OCI-LY3 (cell line): ENCODE measurements around the gene FSHR.

Experiments used
- H2AFZ ChIP-seq: fragments of 200-600, 300-600 bp; shearing (Covaris generic); 2 replicates; pipeline ENCODE4 v1.6.0; 2014; ENCODE audit warnings: antibody characterized with exemption, low read depth, low read length
- H3K27ac ChIP-seq: fragments of 200-600, 300-600 bp; sonication (generic); 2 replicates; pipeline ENCODE4 v1.5.1; 2014; ENCODE audit warnings: mild to moderate bottlenecking, low read length, moderate library complexity, mixed read lengths
- H3K27me3 ChIP-seq: fragments of 200-600, 300-600 bp; sonication (generic); 2 replicates; pipeline ENCODE4 v1.6.1; 2014; ENCODE audit warnings: low read depth, low read length, mixed read lengths
- H3K36me3 ChIP-seq: fragments of 200-600, 300-600 bp; sonication (generic); replicated peaks from 2 replicates; pipeline ENCODE3; 2014; ENCODE audit warnings: low read depth, low read length, mixed read lengths
- H3K4me1 ChIP-seq: fragments of 300-600, 200-600 bp; sonication (generic); 2 replicates; pipeline ENCODE4 v1.6.1; 2014; ENCODE audit warnings: low read length, mixed read lengths
- H3K4me2 ChIP-seq: fragments of 200-600, 300-600 bp; sonication (generic); 2 replicates; pipeline ENCODE4 v1.6.1; 2014; ENCODE audit warnings: low read length, mixed read lengths
- H3K4me3 ChIP-seq: fragments of 300-600, 200-600 bp; sonication (generic); 2 replicates; pipeline ENCODE4 v1.5.1; 2014; ENCODE audit warnings: antibody characterized with exemption, mild to moderate bottlenecking, low read length, moderate library complexity
- H3K79me2 ChIP-seq: fragments of 300-600, 200-600 bp; shearing (Covaris generic); 2 replicates; pipeline ENCODE4 v1.6.1; 2014; ENCODE audit warnings: mild to moderate bottlenecking, low read length, mixed read lengths
- H3K9ac ChIP-seq: fragments of 300-600, 200-600 bp; shearing (Covaris generic); 2 replicates; pipeline ENCODE4 v1.6.0; 2014; ENCODE audit warnings: mild to moderate bottlenecking, low read length, moderate library complexity
- H3K9me3 ChIP-seq: fragments of 200-600, 300-600 bp; shearing (Covaris generic); 2 replicates; pipeline ENCODE4 v1.6.1; 2014; ENCODE audit warnings: low read length, mixed read lengths; ENCODE audit not compliant: insufficient read depth
- H4K20me1 ChIP-seq: fragments of 200-600, 300-600 bp; sonication (generic); 2 replicates; pipeline ENCODE4 v1.6.1; 2016; ENCODE audit warnings: low read length, mixed read lengths; ENCODE audit not compliant: insufficient read depth
- EZH2phosphoT487 ChIP-seq: fragments of 200-600 bp; shearing (Covaris generic); IDR thresholded peaks from 2 replicates; pipeline ENCODE4 v1.6.1; 2018; ENCODE audit warnings: antibody characterized with exemption, mixed run types, low read depth
- TF ChIP-seq, protein P1 (sequence below): fragments of 200-600, 300-600 bp; sonication (generic); IDR thresholded peaks from 2 replicates; pipeline ENCODE4 v1.5.1; 2014; ENCODE audit warnings: antibody characterized with exemption, low read length, low read depth

FSHR gene

DNA sequence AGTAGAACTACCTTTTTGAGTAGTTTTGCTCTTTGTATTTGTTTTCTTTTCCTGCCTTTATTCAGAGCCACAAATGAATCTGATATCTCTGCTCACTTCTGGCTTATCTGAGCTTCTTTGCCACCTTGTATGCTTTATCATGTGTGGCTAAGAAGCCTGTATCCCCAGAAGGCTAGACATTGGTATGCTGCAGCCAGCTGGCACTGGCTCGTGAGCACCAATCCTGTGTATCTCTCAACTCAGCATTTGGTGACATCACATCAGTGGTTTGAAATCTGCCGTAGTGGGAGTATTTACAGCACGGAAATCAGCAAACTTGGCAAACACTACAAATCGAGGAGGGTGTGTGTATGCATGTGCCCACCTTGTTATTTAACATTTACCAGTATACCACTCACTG, 215.1 kb downstream of the FSHR start:
- no peak overlapping the region for H3K4me3 ChIP-seq
- no peaks in the 10 kb centered on the region for H3K9me3 ChIP-seq
- no peak overlapping the region for H3K9ac ChIP-seq
- no peaks in the 10 kb centered on the region for H3K79me2 ChIP-seq
- H2AFZ ChIP-seq = no peak overlapping the region
- no peak overlapping the region for H3K27ac ChIP-seq
- H4K20me1 ChIP-seq = no peaks in the 10 kb centered on the region
- peaks cover 5% of the 10 kb centered on the region; the same call in 1 of the 2 replicates for H3K4me1 ChIP-seq
- H3K4me2 ChIP-seq = no peak overlapping the region
- TF ChIP-seq, protein P1, sequence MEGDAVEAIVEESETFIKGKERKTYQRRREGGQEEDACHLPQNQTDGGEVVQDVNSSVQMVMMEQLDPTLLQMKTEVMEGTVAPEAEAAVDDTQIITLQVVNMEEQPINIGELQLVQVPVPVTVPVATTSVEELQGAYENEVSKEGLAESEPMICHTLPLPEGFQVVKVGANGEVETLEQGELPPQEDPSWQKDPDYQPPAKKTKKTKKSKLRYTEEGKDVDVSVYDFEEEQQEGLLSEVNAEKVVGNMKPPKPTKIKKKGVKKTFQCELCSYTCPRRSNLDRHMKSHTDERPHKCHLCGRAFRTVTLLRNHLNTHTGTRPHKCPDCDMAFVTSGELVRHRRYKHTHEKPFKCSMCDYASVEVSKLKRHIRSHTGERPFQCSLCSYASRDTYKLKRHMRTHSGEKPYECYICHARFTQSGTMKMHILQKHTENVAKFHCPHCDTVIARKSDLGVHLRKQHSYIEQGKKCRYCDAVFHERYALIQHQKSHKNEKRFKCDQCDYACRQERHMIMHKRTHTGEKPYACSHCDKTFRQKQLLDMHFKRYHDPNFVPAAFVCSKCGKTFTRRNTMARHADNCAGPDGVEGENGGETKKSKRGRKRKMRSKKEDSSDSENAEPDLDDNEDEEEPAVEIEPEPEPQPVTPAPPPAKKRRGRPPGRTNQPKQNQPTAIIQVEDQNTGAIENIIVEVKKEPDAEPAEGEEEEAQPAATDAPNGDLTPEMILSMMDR = no peak
- TF ChIP-seq EZH2phosphoT487 = no peak
- H3K27me3 ChIP-seq = peaks cover 11% of the 10 kb centered on the region; the same call in 1 of the 2 replicates
- H3K36me3 ChIP-seq = no peaks in the 10 kb centered on the region

DNA sequence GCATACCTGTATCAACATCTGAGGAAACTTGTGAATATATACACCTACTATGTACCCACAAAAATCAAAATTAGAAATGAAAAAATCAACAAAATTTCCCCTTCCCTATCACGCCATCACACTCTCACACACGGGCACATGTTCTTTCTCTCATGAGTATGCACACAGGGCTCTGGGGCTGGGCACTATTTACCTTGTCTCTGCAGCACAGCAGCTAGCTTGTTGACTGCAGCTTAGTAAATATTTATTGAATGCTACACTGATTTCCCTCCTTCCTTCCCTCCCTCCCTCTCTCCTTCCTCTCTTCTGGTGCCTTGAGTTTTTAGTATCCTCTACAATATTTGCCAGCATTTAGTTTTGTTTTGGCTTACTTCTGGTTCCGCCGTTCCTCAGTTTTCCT, 216.1 kb downstream of the FSHR start:
- Histone ChIP-seq H4K20me1 (no peaks in the 10 kb centered on the region), H3K36me3 (no peaks in the 10 kb centered on the region), H3K4me3 (no peak overlapping the region), H3K79me2 (no peaks in the 10 kb centered on the region), H3K27me3 (peaks cover 11% of the 10 kb centered on the region; the same call in 1 of the 2 replicates), H3K27ac (no peak overlapping the region), H2AFZ (no peak overlapping the region), H3K9me3 (no peaks in the 10 kb centered on the region), H3K4me1 (peaks cover 5% of the 10 kb centered on the region; the same call in 1 of the 2 replicates), H3K4me2 (no peak overlapping the region), H3K9ac (no peak overlapping the region)
- TF ChIP-seq, protein P1 = no peak
- no peak for TF ChIP-seq EZH2phosphoT487

DNA sequence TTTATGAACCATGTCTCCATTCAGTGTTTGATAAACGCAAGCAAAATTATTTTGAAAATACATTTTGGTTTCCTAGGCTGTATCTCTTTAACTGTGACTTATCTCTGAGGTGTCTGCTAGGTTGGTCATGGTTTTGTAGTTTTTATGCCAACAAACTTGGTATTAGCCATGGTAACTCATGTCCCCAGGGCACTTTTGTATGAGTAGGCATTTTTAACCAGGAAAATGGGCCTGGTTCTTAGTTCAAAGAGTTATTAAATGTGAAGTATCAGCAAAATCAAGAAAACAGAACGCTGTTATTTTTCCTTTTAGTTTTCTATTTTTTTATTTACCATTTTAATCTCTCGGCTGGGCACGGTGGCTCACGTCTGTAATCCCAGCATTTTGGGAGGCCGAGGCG, 219.5 kb downstream of the FSHR start:
- no peaks in the 10 kb centered on the region for H3K79me2 ChIP-seq
- H3K4me3 ChIP-seq = no peak overlapping the region
- TF ChIP-seq, protein P1 = no peak
- H3K9ac ChIP-seq = no peak overlapping the region
- no peaks in the 10 kb centered on the region for H3K4me1 ChIP-seq
- H3K27me3 ChIP-seq = peaks cover 11% of the 10 kb centered on the region
- H3K27ac ChIP-seq = no peak overlapping the region
- no peaks in the 10 kb centered on the region for H3K36me3 ChIP-seq
- no peaks in the 10 kb centered on the region for H4K20me1 ChIP-seq
- no peak overlapping the region for H2AFZ ChIP-seq
- H3K9me3 ChIP-seq = no peaks in the 10 kb centered on the region
- no peak overlapping the region for H3K4me2 ChIP-seq

DNA sequence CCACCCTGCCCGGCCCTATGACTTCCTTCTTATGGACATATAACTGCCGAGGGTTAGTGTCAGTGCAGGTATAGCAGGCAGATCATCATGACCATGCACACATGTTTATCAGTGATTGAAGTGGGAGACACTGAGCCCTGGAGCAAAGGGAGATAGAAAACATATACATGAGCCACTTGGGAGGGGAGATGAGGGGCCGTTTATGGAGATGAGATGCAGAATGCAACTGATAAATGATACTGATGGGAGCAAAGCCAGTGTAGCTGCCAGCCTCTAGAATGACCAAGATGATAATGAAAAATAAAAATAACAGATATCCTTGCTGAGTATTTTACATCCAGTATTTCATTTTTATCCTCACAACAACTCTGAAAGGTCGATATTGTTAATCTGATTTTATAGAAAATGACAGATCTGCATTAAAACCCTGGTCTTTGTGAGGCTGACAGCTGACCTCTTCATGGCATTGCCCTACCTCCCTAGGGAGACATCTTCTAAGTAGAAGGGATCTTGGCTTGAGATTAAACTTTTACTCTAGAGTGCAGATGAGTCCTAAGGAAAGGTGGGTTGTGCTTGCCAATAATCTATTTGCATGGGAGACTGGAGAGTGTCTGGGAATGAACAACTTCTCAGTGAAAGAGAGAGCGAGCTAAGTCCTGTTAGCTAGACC, 220.4 kb downstream of the FSHR start:
- no peaks in the 10 kb centered on the region for H3K79me2 ChIP-seq
- TF ChIP-seq, protein P1 = no peak
- no peak for TF ChIP-seq EZH2phosphoT487
- H3K9me3 ChIP-seq = no peaks in the 10 kb centered on the region
- no peak overlapping the region for H2AFZ ChIP-seq
- H3K9ac ChIP-seq = no peak overlapping the region
- peaks cover 14% of the 10 kb centered on the region for H3K27me3 ChIP-seq
- H3K4me2 ChIP-seq = no peak overlapping the region
- H3K4me3 ChIP-seq = no peak overlapping the region
- H3K36me3 ChIP-seq = no peaks in the 10 kb centered on the region
- no peaks in the 10 kb centered on the region for H4K20me1 ChIP-seq
- no peak overlapping the region for H3K27ac ChIP-seq
- H3K4me1 ChIP-seq = no peaks in the 10 kb centered on the region
